Heart right ventricle (tissue), 16 donors: ENCODE data around the gene DNAJC15. TPM values are rescaled to one million over a fixed set of nuclear protein-coding genes. Genes with fewer than 3 reads are reported as not detected.

Experiments
- ATAC-seq, 8 donors: fragments of 200-7000 bp; cut with Tn5 transposase; one replicate each; pipeline ENCODE4 v1.9.1; 2020; ENCODE audit warnings: mild to moderate bottlenecking in 8 of 8, moderate library complexity in 8 of 8, moderate number of reproducible peaks in 1 of 8
- DNase-seq, 2 donors: peaks; one replicate each; pipeline ENCODE4 v3.0.0-alpha.2; 2020
- H3K27ac ChIP-seq, 10 donors: fragments of 200-600 bp; sonication (generic) in 2 of 10; one replicate each; pipeline versions ENCODE4 v1.5.0 to v1.8.0; 2020 to 2022; ENCODE audit warnings: mild to moderate bottlenecking in 3 of 10
- H3K27me3 ChIP-seq, 7 donors: fragments of 200-600 bp; one replicate each; pipeline ENCODE4 v1.8.0; 2021 to 2022; ENCODE audit warnings: mild to moderate bottlenecking in 2 of 7
- H3K36me3 ChIP-seq, 9 donors: fragments of 200-600 bp; sonication (generic) in 1 of 9; one replicate each; pipeline versions ENCODE4 v1.5.0 to v1.8.0; 2020 to 2022; ENCODE audit warnings: mild to moderate bottlenecking in 2 of 9
- H3K4me1 ChIP-seq, 9 donors: fragments of 200-600 bp; sonication (generic) in 1 of 9; one replicate each; pipeline versions ENCODE4 v1.5.0 to v1.8.0; 2020 to 2022; ENCODE audit warnings: mild to moderate bottlenecking in 4 of 9
- H3K4me3 ChIP-seq, 10 donors: fragments of 200-600 bp; sonication (generic) in 2 of 10; one replicate each; pipeline versions ENCODE4 v1.5.0 to v1.8.0; 2020 to 2022; ENCODE audit warnings: mild to moderate bottlenecking in 7 of 10, moderate library complexity in 2 of 10
- H3K9me3 ChIP-seq, 11 donors: fragments of 200-600 bp in 10 of 11; sonication (generic) in 2 of 11; one replicate each; pipeline versions ENCODE4 v1.5.0 to v1.8.0; 2013 to 2022; ENCODE audit warnings: mild to moderate bottlenecking in 2 of 11, control low read depth in 1 of 11, moderate library complexity in 1 of 11
- WGBS, 2 donors: extraction: QIAGEN DNeasy Blood & Tissue Kit; methylation state at CpG; one replicate each; pipeline ENCODE4 v1.1.7; 2013; ENCODE audit warnings: inconsistent platforms in 1 of 2; 5-methylcytosine and 5-hydroxymethylcytosine counted together
- intact Hi-C, 10 donors: fragments of 100-400 bp; cut with DNase I; formaldehyde crosslinking; loops; one replicate each; pipeline versions ENCODE4 v1.11.1 to v1.14.2; 2022
- polyA plus RNA-seq, 2 donors: library from polyadenylated mRNA; stranded (reverse); fragments of 200-250 nt; gene quantifications; one replicate each; pipeline ENCODE4 v1.2.3, GENCODE V29; 2013
- total RNA-seq, 10 donors: library from RNA; stranded (reverse); fragmentation: NEBNext Ultra II Directional in 3 of 10; extraction: Animal tissue kit (Norgen Biotek cat#: 25700) in 3 of 10; gene quantifications; one replicate each; pipeline versions ENCODE4 v1.2.1 to v1.2.4, GENCODE V29; 2021 to 2023
- TF ChIP-seq, protein P1 (sequence below), 9 donors: fragments of 200-600 bp; sonication (generic) in 2 of 9; IDR thresholded peaks; one replicate each; pipeline versions ENCODE4 v1.5.0 to v1.8.0; 2021 to 2022; ENCODE audit warnings: antibody characterized with exemption in 9 of 9, mild to moderate bottlenecking in 5 of 9, moderate library complexity in 1 of 9
- donor health status: Arrhythmogenic right ventricular cardiomyopathy.
- donor health status: ischemic (EF 13 %, LVEDD 7.1; RV severe dilation, severe dysfunction).
- donor health status: healthy with polysubstance abuse.
- donor health status: DM: no; HTN: yes; CAD: no.
- donor health status: DM: no; HTN: no; CAD: no.
- donor health status: ischemic (EF 25% LVEDD 6.9; RV normal size, moderate dysfunction).
- donor health status: ischemic (EF 25% LVEDD 5.7; RV mildly dilated, moderate dysfunction).
- donor health status: healthy.
- donor health status: DM: yes; HTN: yes; CAD: no.
- donor health status: Ischemic cardiomyopathy.
- donor health status: ischemic (EF 35%, LVEDD 5.7; RV mildly dilated, moderate dysfunction).
- donor health status: nonischemic (EF 11% LVEDD 7.7; RV severe dilation, severe dysfunction).
- donor health status: DM: yes; HTN: yes; CAD: no.
- donor health status: PGD.
- donor health status: ischemic (EF 29% LVEDD 5.4; RV normal size, mild dysfunction).
- donor health status: nonischemic (EF 23%, LVEDD 6.1; RV moderate dilation, normal function).

DNAJC15 gene
- total and polyA plus RNA-seq, 12 donors = 14.4 to 36.7 (median 28.1) TPM

DNA sequence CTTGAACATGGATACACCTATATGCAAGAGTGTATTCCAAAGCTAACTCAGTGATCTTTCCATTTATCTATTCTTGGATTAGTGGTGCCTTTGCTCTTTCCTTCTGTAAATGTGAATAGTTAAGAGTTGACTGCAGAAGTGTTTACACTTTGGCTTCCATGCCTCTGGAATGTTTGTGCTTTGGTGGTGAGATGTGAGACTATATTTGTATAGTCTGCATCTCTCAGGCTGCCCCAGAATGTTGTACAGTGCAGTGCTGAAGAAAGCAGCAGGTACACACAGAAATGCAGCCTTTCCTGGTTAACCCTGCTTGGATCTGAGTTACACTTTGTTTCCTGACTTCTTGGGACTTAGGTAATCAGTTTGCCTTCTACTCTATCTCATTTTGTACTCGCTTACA, 90.2 kb downstream of the DNAJC15 start:
- ATAC-seq (peak in 4 of 8 donors; percentile 27 to 62 (median 54)), DNase-seq (no peak)
- WGBS, 2 donors = 90 to 95% methylated on average over 1 of the region's 1 CpG
- peaks cover 0 to 26% (median 3%) of the 10 kb centered on the region in 9 donors for H3K4me1 ChIP-seq
- TF ChIP-seq, protein P1, sequence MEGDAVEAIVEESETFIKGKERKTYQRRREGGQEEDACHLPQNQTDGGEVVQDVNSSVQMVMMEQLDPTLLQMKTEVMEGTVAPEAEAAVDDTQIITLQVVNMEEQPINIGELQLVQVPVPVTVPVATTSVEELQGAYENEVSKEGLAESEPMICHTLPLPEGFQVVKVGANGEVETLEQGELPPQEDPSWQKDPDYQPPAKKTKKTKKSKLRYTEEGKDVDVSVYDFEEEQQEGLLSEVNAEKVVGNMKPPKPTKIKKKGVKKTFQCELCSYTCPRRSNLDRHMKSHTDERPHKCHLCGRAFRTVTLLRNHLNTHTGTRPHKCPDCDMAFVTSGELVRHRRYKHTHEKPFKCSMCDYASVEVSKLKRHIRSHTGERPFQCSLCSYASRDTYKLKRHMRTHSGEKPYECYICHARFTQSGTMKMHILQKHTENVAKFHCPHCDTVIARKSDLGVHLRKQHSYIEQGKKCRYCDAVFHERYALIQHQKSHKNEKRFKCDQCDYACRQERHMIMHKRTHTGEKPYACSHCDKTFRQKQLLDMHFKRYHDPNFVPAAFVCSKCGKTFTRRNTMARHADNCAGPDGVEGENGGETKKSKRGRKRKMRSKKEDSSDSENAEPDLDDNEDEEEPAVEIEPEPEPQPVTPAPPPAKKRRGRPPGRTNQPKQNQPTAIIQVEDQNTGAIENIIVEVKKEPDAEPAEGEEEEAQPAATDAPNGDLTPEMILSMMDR (IDR thresholded peaks at IDR 0.05) = no peak
- H3K4me3 ChIP-seq = no peak overlapping the region
- no peaks in the 10 kb centered on the region for H3K9me3 ChIP-seq
- intact Hi-C loops = no loop called here
- H3K27me3 ChIP-seq = no peaks in the 10 kb centered on the region
- H3K27ac ChIP-seq = no peak overlapping the region
- H3K36me3 ChIP-seq = peaks cover 0 to 3% (median 0%) of the 10 kb centered on the region in 9 donors

DNA sequence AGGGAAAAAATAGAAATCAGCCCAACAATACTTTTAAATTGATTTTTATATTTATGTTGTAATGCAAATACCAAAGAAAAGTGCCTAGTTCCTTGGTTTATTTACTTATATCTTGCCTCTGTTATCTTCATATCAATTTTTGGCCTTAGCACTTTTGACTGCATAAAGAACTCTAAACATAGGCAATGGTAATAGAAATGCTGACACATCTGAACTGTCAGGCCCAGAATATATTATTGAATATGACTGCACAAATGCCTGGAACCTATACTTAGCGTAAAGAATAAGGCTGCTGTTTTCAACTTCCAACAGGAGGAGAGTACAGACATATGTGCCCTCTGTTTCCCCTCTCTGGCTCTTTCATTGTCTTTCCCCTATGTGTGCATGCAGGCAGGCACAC, 91.1 kb downstream of the DNAJC15 start:
- intact Hi-C loops = no loop called here
- no peaks in the 10 kb centered on the region for H3K27me3 ChIP-seq
- no peak overlapping the region for H3K27ac ChIP-seq
- H3K4me1 ChIP-seq = peaks cover 0 to 26% (median 3%) of the 10 kb centered on the region in 9 donors
- WGBS, 2 donors = 95 to 98% methylated on average over 1 of the region's 1 CpG
- H3K4me3 ChIP-seq = no peak overlapping the region
- no peaks in the 10 kb centered on the region for H3K9me3 ChIP-seq
- no peaks in the 10 kb centered on the region for H3K36me3 ChIP-seq
- DNase-seq (no peak), ATAC-seq (no peak)
- TF ChIP-seq, protein P1 (IDR thresholded peaks at IDR 0.05) = no peak

DNA sequence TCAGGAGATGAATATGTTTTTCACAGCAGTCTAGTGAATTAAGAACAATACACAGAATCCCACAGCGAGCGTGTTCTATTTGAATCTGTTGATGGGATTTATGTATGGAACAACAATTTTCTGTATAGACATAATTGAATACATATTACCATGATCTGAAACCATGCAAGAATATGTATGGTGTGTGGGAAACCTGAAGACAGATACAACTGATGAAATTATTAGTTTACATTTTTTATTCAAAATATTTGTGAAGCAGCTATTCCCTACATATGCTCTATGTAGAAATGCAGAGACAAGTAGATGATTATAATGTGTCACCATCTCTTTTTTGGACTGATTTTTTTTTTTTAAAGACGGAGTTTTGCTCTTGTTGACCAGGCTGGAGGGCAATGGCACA, 91.8 kb downstream of the DNAJC15 start:
- Histone ChIP-seq H3K36me3 (no peaks in the 10 kb centered on the region), H3K27me3 (no peaks in the 10 kb centered on the region), H3K9me3 (no peaks in the 10 kb centered on the region), H3K4me3 (no peak overlapping the region), H3K4me1 (peaks cover 0 to 26% (median 3%) of the 10 kb centered on the region in 9 donors), H3K27ac (no peak overlapping the region)
- whole genome bisulfite sequencing, 2 donors = 92 to 97% methylated on average over 3 of the region's 3 CpGs
- intact Hi-C loops = loop anchor here in 1 of 10 donors (5.0 kb wide), 1 partner anchor 518 kb away; no protein-coding TSS in a partner anchor
- TF ChIP-seq, protein P1 (IDR thresholded peaks at IDR 0.05) = no peak
- no peak for DNase-seq
- ATAC-seq = no peak

DNA sequence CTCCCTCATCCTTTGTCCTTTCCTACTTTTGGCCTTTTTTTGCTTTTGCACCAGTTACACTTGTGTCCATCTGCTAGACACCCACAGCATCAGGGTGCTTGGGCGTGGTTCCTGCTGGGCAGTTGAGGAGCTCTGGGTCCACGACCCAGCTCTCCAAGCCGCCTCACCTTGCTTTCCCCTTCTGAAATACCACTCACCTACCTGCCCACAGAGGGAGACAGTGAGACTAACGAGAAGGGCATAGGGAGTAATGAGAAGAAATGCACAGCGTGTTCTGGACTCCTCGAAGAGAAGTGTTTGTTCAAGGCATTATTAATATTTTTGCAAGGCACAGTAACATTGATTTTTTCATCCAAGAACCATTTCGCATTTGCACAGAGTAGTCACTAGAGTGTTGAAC, 92.9 kb downstream of the DNAJC15 start:
- no peaks in the 10 kb centered on the region for H3K9me3 ChIP-seq
- no peak for DNase-seq
- 95 to 98% methylated on average over 7 of the region's 7 CpGs for WGBS, 2 donors
- TF ChIP-seq, protein P1 (IDR thresholded peaks at IDR 0.05) = no peak
- H3K4me3 ChIP-seq = no peak overlapping the region
- ATAC-seq = no peak
- no peak overlapping the region for H3K27ac ChIP-seq
- no peaks in the 10 kb centered on the region for H3K27me3 ChIP-seq
- no peaks in the 10 kb centered on the region for H3K36me3 ChIP-seq
- intact Hi-C loops = loop anchor here in 1 of 10 donors (5.0 kb wide), 1 partner anchor 519 kb away; no protein-coding TSS in a partner anchor
- peaks cover 0 to 26% (median 3%) of the 10 kb centered on the region in 9 donors for H3K4me1 ChIP-seq
